ENCODE results near the gene PRPF6. TPM values are rescaled to one million over a fixed set of nuclear protein-coding genes. Genes with fewer than 3 reads are reported as not detected.
A peak's percentile ranks its signal among the peaks of the same experiment; 100 is the strongest.

Gene PRPF6
- polyA plus RNA-seq, 2 of the 4 experiments (the other 2 are of a cell fraction), result 42.8 to 47.2 TPM

GRCh38 chr20:64038565-64039292 is 57.8 kb downstream of the PRPF6 start:
- Histone ChIP-seq H3K4me3 (peak overlapping the region; percentile 48), H3K4me2 (peak overlapping the region; percentile 80), H3K27ac (peak overlapping the region; percentile 75 to 92), H3K9me3 (no peaks in the 10 kb centered on the region), H3K4me1 (peaks cover 13% of the 10 kb centered on the region; the same call in 2 of the 3 replicates)
- CTCF ChIA-PET, result interaction anchor here (0.6 to 7.1 kb wide), 43 partner anchors 8 to 501 kb away, joined by 3 to 143 read pairs (median 8); partner anchors contain the start of genes LKAAEAR1, OPRL1, PRPF6 and PTK6
- peak; percentile 76 to 88 for ATAC-seq
- FAIRE-seq, result no peak
- POLR2A ChIA-PET, result interaction anchor here (0.7 to 1.8 kb wide), 8 partner anchors 8 to 501 kb away, joined by 3 to 17 read pairs (median 4); partner anchors contain the start of genes ARFRP1, PRPF6, PTK6 and TCEA2
- peak; percentile 85 to 91 for DNase-seq (ENCODE audit: low read depth in 1 of 2, low spot score in 1 of 2)
- 3% methylated on average over 22 of the region's 91 CpGs for WGBS (ENCODE audit: missing lambda C conversion rate)
- TF ChIP-seq USF2 (IDR thresholded peaks at IDR 0.05), result no peak
- TF ChIP-seq, protein P1, sequence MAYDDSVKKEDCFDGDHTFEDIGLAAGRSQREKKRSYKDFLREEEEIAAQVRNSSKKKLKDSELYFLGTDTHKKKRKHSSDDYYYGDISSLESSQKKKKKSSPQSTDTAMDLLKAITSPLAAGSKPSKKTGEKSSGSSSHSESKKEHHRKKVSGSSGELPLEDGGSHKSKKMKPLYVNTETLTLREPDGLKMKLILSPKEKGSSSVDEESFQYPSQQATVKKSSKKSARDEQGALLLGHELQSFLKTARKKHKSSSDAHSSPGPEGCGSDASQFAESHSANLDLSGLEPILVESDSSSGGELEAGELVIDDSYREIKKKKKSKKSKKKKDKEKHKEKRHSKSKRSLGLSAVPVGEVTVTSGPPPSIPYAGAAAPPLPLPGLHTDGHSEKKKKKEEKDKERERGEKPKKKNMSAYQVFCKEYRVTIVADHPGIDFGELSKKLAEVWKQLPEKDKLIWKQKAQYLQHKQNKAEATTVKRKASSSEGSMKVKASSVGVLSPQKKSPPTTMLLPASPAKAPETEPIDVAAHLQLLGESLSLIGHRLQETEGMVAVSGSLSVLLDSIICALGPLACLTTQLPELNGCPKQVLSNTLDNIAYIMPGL (CRISPR knock-in tag; IDR thresholded peaks at IDR 0.05; ENCODE audit: borderline replicate concordance), result no peak
- TF ChIP-seq RCOR1 (IDR thresholded peaks at IDR 0.05; ENCODE audit: low read depth, low read length), result no peak
- peak; percentile 19; the same call in 1 of the 2 replicates for TF ChIP-seq POLR2A (IDR thresholded peaks at IDR 0.05; ENCODE audit: low read length)
- no peak for TF ChIP-seq ESRRA (IDR thresholded peaks at IDR 0.05; ENCODE audit: borderline replicate concordance, low read length)
- no peak for TF ChIP-seq CHD4 (IDR thresholded peaks at IDR 0.05; ENCODE audit: borderline replicate concordance)
- TF ChIP-seq POLR2AphosphoS2 (conservative IDR thresholded peaks at IDR 0.05; ENCODE audit: low read length), result no peak
- no peak for TF ChIP-seq MYC (IDR thresholded peaks at IDR 0.05; ENCODE audit: borderline replicate concordance, low read length)
- TF ChIP-seq NR3C1 (IDR thresholded peaks at IDR 0.05), result no peak
- no peak for TF ChIP-seq REST (IDR thresholded peaks at IDR 0.05)
- TF ChIP-seq HOXB5 (CRISPR knock-in tag; IDR thresholded peaks at IDR 0.05), result 0 out of 2 replicates have a peak, but pooled peaks have one; percentile 33
- peak; percentile 84 for TF ChIP-seq E2F6 (IDR thresholded peaks at IDR 0.05; ENCODE audit: borderline replicate concordance, low read depth)
- TF ChIP-seq PHF8 (IDR thresholded peaks at IDR 0.05; ENCODE audit: borderline replicate concordance, low read depth), result peak; percentile 66; the same call in 1 of the 2 replicates
- no peak for TF ChIP-seq ZNF302 (CRISPR knock-in tag; IDR thresholded peaks at IDR 0.05)
- TF ChIP-seq, protein P2, sequence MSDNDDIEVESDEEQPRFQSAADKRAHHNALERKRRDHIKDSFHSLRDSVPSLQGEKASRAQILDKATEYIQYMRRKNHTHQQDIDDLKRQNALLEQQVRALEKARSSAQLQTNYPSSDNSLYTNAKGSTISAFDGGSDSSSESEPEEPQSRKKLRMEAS (IDR thresholded peaks at IDR 0.05), result peak; percentile 83
- TF ChIP-seq SREBF2 (IDR thresholded peaks at IDR 0.05), result no peak
- TF ChIP-seq FOXS1 (CRISPR knock-in tag; IDR thresholded peaks at IDR 0.05), result no peak
- TF ChIP-seq CBX8 (IDR thresholded peaks at IDR 0.05), result no peak
- peak; percentile 56 for TF ChIP-seq CTCF (IDR thresholded peaks at IDR 0.05)
- no peak for TF ChIP-seq RARB (CRISPR knock-in tag; IDR thresholded peaks at IDR 0.05)
- TF ChIP-seq JUN (IDR thresholded peaks at IDR 0.05), result peak in 1 of 2 experiments; percentile 69; a peak in 2 of 5 replicates
- no peak for TF ChIP-seq JUNB (IDR thresholded peaks at IDR 0.05)
- TF ChIP-seq, protein P3, sequence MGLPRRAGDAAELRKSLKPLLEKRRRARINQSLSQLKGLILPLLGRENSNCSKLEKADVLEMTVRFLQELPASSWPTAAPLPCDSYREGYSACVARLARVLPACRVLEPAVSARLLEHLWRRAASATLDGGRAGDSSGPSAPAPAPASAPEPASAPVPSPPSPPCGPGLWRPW (IDR thresholded peaks at IDR 0.05), result no peak
- TF ChIP-seq FOSL2 (IDR thresholded peaks at IDR 0.05), result no peak
- no peak for TF ChIP-seq FOSL2 (CRISPR knock-in tag; IDR thresholded peaks at IDR 0.05)
- no peak for TF ChIP-seq CEBPB (IDR thresholded peaks at IDR 0.05)
- peak; percentile 59 for TF ChIP-seq SMC3 (IDR thresholded peaks at IDR 0.05)
- TF ChIP-seq ZFP36 (IDR thresholded peaks at IDR 0.05; ENCODE audit: borderline replicate concordance, partially characterized antibody), result no peak
- TF ChIP-seq RNF2 (IDR thresholded peaks at IDR 0.05; ENCODE audit: borderline replicate concordance, low read depth), result peak; percentile 81; the same call in 1 of the 2 replicates
- TF ChIP-seq TP53 (CRISPR knock-in tag; IDR thresholded peaks at IDR 0.05), result 0 out of 2 replicates have a peak, but pooled peaks have one; percentile 10
- no peak for TF ChIP-seq KDM1A (IDR thresholded peaks at IDR 0.05; ENCODE audit: low read depth)
- peak; percentile 96 for TF ChIP-seq HDAC2 (IDR thresholded peaks at IDR 0.05)
